HG03342 (cell line): Measurements from ENCODE around the gene GFRA1.

Experiments used
- ATAC-seq: cut with Tn5 transposase; IDR thresholded peaks from one replicate; pipeline ENCODE4 v1.9.1; 2021; ENCODE audit warnings: mild to moderate bottlenecking, moderate library complexity; ENCODE audit not compliant: unreplicated experiment

Gene GFRA1

DNA sequence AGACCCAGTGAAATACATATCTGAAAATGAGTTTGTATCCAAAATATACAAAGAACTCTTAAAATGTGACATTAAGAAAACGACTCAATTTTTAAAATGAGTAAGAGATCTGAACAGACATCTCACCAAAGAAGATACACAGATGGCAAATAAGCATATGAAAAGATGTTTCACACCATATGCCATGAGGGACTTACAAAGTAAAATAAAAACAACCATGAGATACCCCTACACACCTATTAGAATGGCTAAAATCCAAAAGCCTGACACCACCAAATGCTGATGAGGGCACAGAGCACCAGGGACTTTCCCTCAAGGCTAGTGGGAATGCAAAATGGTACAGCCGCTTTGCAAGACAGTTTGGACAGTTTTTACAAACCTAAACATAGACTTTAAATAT, 27.9 kb downstream of the GFRA1 start:
- ATAC-seq: no peak

DNA sequence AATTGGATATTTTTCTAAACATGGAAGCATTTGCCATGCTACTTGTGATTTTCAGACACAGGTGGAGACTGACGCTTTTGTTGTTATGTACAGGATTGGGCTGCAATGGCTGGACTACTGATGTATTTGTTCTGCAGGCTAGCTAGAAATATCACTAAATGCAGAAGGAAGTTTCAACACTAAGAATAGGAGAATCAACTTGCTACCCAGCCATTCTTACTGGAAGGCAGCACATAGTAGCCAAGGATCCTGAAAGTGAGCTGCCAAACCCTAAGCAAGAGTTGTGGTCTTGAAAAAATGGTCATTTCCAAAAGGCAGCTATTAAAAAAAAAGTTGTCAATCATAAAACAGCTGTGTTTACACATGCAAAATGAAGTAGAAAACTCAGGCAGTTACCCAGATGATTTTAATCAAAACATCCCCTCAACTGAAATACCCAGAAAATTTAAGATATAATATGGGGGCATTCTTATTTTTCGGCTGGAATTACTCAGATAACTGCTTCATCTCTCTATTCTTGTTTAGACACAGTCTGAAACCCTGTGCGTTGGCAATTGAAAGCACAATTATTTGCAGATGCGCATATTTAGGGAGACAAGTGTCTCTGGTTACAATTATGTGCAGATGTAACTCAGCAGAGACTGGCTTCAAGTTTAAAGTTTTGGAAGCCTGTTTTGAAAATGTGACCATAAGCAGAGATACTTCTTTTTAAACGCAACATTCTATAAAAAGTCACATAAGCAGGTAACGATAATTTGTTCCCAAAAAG, 31.2 kb downstream of the GFRA1 start:
- no peak for ATAC-seq

DNA sequence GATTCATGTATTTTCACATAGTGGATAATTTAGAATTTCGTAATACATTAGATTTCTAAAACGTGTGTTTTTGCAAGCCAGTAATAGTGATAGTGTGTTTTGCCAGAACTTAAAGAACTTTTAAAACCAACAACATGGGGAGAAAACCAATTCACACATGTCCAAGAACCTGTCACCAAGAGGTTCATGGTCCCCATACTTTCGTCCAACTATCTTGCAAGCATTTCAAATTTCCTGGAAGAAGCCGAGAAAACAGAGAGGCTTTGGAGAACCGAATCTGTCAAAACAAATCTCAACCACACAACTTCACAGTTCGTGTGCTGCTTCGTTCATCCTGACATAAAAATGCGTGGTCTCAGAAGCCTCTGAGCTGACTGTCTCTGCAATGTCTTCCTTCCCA, 31.9 kb downstream of the GFRA1 start:
- no peak for ATAC-seq

DNA sequence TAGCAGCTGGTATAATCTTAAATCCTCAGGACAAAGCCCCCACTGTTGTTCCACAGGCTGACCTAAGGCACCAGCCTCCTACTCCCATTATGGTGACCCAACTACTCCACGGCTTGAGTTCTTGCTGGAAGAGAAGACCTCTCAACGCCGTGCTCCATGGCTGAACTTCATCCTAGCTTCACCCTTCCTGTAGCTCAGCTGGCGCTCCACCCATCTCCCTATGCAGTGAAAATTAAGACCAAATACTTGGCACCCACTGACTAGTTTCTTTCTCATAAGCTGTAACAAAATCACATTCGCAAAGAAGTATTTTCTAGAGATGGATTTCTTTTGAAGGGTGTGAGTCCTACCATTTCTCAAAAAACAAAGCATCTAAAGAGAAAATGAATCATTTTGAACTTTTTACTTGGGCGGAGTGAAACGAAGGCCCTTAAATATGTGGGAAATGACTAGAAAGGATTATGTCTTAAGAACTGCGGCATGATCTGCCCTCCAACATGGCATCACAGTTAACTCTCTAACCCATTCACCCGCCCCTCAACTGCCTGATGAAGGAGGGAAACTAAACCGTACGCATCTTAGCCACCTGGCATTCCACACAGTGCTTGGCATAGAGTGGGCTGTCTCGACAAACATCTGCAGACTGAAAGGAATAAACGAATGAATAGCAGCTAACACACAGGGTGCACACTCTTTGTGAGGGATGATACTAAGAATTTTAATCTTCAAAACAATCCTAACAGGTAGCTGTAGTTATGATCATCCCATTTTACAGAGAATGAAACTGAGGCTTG, 32.7 kb downstream of the GFRA1 start:
- no peak for ATAC-seq

DNA sequence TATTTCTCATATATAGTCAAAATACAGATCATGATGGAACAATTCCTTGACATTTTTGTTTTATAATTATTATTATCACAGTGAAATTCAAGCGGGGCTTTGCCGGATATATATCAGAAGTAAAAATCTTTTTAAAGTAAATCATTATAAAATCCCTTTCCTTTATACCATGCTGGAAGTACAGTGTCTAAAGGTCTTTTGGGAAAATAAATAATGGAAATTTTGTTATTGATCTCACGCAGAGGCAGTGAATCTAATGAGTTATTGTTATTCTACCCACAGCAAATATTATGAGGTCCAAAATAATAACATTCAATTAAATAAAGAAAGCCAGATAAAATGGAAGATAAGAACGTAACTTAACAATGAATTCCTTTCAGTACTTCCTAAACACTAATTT, 33.8 kb downstream of the GFRA1 start:
- no peak for ATAC-seq

DNA sequence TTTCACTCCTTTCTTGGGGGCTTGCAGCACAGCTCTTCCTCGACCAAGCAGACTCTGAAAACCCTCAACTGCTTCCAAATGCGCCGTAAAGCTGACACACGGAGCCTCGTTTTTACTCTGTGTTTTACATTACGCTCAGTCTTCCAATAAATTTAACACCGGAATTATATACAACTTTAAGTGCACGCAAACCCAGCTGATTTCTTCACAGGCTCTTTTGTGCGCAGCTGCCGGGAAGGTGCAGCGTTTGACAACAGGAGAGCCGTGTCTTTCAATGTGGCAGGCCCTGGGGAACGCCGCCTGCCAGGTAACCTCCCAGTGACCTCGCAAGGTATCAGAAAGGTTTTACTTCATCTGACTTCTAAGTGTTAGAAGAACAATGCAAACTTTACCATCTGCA, 35.0 kb downstream of the GFRA1 start:
- ATAC-seq: no peak

DNA sequence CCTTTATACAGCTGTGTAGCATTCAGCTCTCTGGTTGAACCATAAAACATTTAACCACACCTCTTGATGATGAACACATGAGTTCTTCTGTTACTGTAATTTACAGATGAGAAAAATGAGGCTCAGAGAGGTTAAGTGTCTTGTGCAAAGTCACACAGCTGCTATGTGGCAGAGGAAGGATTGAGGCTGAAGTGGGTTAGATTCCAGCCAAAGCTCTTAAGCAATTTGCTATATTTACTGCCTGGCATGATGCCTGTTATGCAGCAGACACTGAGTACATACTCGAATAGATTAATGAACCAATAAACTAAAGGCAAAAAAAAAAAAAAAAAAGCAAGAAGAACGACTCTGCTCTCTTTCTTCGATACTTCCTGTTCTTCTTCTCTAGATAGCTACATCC, 35.7 kb downstream of the GFRA1 start:
- ATAC-seq: no peak

DNA sequence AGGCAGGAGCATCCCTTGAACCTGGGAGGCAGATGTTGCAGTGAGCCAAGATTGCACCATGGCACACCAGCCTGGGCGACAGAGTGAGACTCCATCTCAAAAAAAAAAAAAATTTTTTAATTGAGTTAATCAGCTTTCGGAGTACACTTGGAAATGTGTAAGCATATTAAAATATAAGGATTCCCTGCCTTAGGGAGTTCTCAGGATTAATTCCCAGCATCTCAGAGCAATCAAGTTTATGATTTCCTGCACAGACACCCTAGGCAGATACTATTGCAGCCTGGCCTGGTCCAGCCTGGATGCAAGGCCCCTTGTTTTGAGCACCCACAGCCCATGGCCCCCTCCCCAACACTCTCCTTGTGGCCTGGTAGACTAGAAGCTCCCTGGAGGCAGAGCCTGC, 39.8 kb downstream of the GFRA1 start:
- ATAC-seq: no peak

DNA sequence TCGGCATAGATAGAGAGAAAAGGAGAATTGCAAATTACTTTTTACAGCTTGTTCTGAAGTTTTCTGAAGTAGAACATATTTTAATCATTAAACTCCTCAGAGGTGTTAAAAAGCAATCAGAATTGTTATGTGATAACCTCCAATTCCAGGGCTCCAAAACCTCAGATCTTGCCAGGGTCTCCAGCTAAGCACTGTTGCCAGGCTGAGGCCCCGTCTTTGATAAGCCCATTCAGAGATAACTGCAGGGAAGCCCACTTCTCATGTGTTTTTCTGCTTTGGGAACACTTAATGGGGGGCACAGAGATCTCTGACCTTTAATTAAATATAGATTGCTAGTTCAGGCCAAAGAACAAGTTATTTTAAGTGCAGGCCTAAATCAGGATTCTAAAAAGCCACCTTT, 40.4 kb downstream of the GFRA1 start:
- no peak for ATAC-seq

DNA sequence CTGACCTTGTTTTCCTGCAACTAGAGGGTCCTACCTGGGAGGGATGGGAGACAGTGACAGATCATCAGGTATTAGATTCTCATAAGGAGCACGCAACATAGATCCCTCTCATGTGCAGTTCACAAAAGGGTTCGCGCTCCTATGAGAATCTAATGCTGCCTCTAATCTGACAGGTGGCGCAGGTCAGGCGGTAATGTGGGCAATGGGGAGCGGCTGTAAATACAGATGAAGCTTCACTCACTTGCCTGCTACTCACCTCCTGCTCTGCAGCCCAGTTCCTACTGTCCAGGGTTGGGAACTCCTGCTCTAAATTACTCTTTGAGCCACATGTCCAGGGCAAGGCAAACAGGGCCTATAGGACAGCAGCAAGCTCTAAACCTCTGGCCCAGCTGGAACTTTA, 46.2 kb downstream of the GFRA1 start:
- no peak for ATAC-seq

DNA sequence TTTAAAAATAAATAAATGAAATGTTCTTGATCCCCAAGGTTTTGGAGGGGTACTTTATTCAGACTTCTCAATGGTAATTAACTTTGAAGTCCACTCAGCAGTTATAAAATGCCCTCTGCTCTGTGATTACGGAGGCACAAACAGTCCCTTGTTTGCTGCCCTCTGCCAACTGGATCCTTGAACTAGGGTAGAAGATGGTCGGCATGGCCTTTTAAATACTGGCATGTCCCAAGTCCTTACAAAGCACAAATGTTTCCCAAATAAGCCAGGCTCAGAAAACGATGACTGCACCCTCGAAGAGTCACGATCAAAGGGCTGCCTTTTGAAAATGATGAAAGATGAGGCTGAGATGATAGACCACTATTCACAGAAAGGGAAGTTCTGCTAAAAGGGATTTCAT, 47.0 kb downstream of the GFRA1 start:
- ATAC-seq: no peak

DNA sequence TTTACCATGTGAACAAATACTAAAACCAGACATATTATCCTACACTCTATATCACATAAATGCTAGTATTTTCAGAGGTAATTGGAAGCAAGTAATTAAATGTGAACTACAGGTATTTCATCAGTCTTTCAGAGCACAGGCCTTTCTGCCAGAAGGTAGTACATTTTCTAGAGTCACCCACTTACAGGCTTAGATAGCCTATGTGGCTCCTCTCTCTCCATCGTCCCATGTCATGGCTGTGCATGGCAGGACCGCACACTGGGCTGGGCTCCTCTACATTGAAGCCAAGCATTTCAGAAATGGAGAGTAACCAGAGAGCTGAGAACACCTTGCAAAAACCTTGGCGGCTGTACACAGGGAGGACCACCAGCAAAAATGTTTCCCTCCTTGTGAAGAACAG, 49.7 kb downstream of the GFRA1 start:
- ATAC-seq: no peak

DNA sequence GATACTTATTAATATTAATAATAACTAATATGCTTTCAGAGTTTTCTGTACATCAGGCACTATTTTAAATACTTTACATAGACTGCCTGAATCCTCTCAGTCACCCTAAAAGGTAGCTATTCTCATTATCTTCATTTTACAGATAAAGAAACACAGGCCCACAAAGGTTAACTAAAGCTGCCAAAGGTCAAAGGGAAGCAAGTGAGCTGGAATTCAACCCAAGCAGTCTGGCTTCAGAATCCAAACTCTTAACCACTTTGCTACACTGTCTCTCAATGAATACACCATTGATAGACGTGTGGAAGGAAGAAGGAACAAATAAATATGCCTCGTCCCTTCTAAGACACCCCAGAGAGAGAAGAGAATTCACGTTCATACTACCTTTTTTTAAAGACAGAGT, 52.0 kb downstream of the GFRA1 start:
- no peak for ATAC-seq

DNA sequence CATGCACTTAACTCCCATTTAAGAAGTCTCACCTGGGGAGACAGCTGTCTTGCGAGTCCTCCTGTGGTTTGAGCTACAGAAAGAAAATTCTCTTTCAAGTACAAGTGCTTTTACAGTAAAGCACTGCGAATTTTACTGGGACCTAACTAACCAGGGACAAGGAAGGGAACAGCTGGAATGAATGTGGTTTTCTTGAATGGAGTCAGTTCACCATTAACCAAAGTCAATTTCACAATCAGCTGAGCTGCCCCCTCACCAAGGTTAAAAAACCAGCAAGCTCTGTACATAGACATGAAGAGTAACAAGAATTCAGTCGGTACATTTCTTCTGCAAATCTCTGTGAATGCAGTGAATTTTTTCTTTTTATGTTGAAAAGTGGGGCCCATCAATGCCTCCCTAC, 56.3 kb downstream of the GFRA1 start:
- no peak for ATAC-seq

DNA sequence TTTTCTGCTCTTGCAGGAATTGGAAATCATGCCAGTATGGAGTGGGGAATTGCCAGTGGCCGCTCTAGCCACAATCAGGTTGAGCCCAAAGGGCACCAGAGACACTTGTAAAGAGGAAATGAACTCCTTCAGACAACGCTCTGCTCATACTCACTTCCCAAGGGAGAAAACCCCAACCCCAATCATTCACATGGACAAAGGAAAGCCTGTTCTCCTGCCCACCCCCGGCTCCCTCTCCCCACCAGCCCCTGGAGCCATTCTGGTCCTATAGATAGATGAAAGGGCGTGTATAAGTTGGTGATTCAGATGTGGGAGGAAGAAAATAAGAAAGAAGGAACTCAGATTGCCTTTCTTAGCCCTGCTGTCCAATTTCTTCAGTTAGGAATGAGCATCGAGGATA, 57.4 kb downstream of the GFRA1 start:
- no peak for ATAC-seq

DNA sequence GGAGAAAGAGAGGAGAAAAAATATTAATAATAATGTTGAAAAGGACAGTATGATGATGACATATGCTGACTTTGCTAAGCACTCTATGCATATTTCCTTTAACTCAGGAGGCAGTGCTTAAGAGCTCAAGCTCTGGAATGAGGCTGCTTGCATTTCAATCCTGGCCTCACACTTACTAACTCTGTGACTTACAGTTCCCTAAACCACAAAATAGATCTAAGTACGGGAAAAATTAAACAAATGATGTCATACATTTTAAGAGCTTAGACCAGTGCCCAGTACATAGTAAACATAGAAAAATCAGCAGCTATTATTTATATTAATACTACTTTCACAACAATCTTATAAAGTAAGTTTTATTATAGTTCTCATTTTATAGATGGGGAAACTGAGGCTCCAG, 61.3 kb downstream of the GFRA1 start:
- ATAC-seq: no peak

DNA sequence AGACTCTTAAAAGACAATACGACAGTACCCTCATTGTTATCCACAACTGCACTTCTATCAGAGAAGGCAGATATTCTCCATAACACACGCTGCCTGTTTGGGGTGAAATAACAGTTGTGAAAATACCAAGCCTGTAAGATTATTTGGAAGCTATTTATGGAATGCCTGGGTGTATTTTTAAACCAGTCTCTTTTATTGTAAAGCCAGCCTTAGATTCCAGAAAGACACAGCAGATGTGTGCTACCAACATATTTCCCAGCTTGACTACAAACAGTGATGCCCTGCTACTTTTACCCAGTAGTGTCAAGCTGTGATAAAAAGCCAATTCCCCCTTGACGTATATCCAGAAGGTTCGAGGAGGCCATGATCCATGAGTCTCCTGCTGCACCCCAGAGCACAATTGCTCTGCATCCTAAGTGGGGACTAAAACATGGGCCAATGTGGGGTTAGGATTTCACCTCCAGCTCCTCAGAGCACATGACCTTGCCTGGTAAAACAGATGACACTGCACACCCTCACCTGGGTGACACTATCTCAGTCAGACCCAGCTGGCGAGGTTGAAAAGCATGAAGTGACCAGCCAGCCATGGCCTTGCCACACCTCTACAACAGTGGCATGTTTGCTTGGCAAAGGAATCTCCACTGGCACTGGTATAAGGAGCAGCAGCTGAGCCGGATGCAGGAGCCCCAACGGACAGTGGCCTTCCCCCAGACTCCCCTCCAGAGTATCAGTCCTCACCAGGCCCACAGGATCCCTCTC, 62.2 kb downstream of the GFRA1 start:
- no peak for ATAC-seq

DNA sequence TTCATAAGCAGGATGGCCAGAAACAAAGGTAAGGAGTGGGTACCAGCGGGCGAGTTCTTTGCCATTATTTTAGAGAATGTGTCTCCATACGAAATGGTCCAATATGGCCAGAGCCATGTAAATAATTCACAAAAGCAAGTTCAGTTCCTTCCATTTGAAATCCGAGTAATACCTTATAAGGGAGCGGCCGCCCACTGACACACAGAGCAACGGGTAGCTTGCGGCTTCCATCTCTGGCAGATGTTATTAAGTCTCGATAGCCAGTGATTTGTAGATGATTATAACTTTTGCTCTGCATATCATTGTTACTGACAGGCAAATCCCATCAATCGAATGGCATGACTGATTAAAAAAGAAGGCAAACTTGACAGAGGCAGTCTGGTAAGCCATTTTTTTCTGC, 63.2 kb downstream of the GFRA1 start:
- ATAC-seq: no peak

DNA sequence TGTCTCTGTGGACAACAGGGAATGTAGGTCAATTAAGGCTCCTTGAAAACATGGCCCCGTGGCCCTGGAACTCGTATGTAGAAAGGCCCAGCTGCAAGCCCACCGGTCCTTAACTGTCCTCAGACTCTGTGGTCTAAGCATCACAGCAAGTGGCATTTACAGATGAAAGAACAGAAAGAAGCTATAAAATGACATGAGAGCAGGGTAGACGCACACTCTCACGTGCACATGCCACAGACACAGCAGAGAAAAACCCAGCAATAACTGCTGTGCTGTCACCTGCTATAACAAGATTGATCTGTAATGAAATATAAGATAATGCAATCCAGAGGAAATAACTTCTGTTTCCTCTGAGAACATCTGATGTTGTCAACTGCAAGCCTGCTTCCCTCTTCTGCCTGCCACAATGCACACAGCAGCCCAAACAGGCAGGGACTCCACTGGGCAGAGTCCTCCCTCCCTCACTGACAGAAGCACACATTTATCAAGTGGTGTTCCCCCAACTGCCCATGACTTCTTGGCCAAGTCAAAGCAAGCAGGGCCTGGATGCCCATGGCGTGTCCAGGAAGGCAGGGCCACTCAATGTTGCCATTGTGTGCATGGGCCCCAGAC, 63.9 kb downstream of the GFRA1 start:
- no peak for ATAC-seq

DNA sequence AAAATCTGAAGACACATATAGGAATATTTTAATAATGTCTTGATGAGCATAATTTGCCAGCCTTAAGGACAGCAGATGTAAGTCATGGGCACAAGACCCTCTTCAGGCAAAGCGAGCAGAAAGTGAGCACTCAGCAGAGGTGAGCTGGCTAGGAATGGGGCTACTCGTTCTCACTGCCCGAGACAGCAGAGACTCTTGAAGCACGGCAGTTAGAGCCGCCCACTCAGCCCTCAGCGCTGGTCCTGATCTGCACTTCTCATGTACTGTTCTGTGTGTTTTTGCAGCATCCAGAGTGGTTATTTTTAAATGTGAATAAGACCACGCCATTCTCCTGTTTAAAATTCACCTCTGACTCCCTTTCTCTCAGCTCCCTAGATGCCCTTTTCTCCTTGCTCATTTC, 65.3 kb downstream of the GFRA1 start:
- ATAC-seq: no peak

DNA sequence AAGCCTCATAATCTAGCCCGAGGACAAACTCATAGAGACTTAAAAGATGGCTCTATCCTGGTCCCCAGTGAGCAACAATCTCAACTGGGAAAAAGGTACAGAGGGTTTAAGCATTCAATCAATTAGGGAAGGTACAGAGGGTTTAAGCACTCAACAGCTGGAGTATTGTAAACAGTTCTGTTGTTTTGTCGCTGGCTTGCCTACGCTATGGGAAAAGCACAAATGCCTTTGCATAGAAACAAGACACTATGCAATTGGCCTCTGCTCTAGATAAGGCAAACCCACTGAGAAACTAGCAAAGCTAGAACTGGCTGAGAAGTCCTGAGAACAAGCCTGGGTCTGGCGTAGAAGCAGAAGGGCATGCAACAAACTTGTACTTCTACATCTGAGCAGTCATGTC, 69.3 kb downstream of the GFRA1 start:
- ATAC-seq: no peak
